Uterus (tissue), 4 donors: Measurements from ENCODE around the gene MAPK8IP2. TPM values are rescaled to one million over a fixed set of nuclear protein-coding genes. Genes with fewer than 3 reads are reported as not detected.
"Not testable (repeated sequence)": the region's sequence is repeated elsewhere in the genome, so short reads cannot be mapped to it uniquely, and the experiment has no call there.

ENCODE experiments used
- DNase-seq, 2 donors: peaks; one replicate each; pipeline ENCODE4 v3.0.0-alpha.2; 2019 to 2020
- H3K27ac ChIP-seq, 2 donors: fragments of 200-600 bp; sonication (generic); 1 replicate in 1 of 2; 2 replicates in 1 of 2; pipeline ENCODE4 v1.5.1; 2016 to 2018
- H3K27me3 ChIP-seq, 2 donors: fragments of 200-600 bp; sonication (generic); one replicate each; pipeline ENCODE4 v1.5.1; 2018 to 2019; ENCODE audit warnings: control low read depth in 1 of 2
- H3K36me3 ChIP-seq, 2 donors: fragments of 200-600 bp; sonication (generic); one replicate each; pipeline ENCODE4 v1.5.1; 2019; ENCODE audit warnings: control low read depth in 1 of 2
- H3K4me1 ChIP-seq, 2 donors: fragments of 200-600 bp; sonication (generic); one replicate each; pipeline ENCODE4 v1.5.1; 2018 to 2019; ENCODE audit warnings: control low read depth in 1 of 2
- H3K4me3 ChIP-seq, 2 donors: fragments of 200-600 bp; sonication (generic); 1 replicate in 1 of 2; 2 replicates in 1 of 2; pipeline ENCODE4 v1.5.1; 2018 to 2019; ENCODE audit warnings: mild to moderate bottlenecking in 1 of 2
- H3K9me3 ChIP-seq, 2 donors: fragments of 200-600 bp; sonication (generic); one replicate each; pipeline ENCODE4 v1.5.1; 2019; ENCODE audit warnings: control low read depth in 1 of 2
- POLR2A ChIP-seq, 2 donors: fragments of 450-650 bp; IDR thresholded peaks; one replicate each; pipeline ENCODE4 v1.6.1; 2016; ENCODE audit warnings: antibody characterized with exemption in 2 of 2, mild to moderate bottlenecking in 1 of 2, moderate library complexity in 1 of 2
- intact Hi-C: fragments of 100-400 bp; cut with DNase I; formaldehyde crosslinking; loops from one replicate; pipeline ENCODE4 v1.15.1; 2023; ENCODE audit warnings: low total_unique reads
- total RNA-seq, 4 donors: library from RNA; depleted of rRNA in 3 of 4; stranded (reverse); fragments of >200 nt in 3 of 4; gene quantifications; one replicate each; pipeline versions ENCODE4 v1.1.0 to v1.2.4, GENCODE V29; 2014 to 2023
- TF ChIP-seq, protein P1 (sequence below), 4 experiments: fragments of 200-600 bp in 2 of 4; fragments of 450-650 bp in 2 of 4; sonication (generic) in 2 of 4; IDR thresholded peaks; one replicate each; pipeline ENCODE4 v1.5.1; 2016 to 2019; ENCODE audit warnings: antibody characterized with exemption in 4 of 4, mild to moderate bottlenecking in 2 of 4, moderate library complexity in 1 of 4
- donor health status: DM: yes; HTN: yes; CAD: no.

The MAPK8IP2 gene
- total RNA-seq, 4 donors from 2014 or later: 1.7 to 6.1 (median 5.2) TPM; not detected in 1

DNA sequence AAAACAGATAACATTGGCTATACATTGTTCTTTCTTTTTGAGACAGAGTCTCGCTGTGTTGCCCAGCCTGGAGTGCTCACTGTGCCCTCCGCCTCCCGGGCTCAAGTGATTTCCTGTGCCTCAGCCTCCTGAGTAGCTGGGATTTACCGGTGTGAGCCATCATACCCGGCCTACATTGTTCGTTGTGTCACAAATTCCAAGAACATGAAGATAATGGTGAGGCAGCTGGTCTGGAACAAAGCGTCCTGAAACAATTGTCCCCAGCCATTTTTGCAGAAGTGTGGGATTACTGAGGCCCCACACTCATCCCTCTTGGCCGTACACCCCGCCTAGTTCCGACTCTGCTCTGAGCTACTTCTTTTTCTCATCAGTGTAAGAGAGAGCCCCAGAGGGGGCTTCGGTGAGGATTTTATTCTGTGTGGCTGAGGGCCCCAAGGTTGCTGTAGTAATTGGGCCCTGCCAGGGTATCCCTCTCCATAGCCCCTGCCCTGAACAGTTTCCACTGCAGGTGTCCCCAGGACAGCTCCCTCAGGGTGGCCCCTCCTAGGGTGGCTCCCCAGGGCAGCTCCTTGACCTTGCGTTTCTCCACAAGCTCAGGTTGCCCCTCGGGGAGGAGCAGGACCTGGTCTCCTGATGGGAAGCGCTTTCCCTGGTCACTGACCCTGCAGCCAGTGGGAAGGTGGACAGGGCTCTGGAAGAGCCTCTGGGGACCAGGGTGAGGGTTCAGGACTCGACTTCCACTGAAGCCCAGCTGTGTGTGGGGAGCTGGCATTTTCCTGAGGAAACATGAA, 40.5 kb downstream of the MAPK8IP2 start:
- Histone ChIP-seq H3K4me3 (no peak overlapping the region), H3K27ac (peak overlapping the region in 1 of 2 donors; percentile 44), H3K36me3 (no peaks in the 10 kb centered on the region), H3K9me3 (no peaks in the 10 kb centered on the region), H3K4me1 (no peaks in the 10 kb centered on the region), H3K27me3 (peaks cover 0 to 16% of the 10 kb centered on the region in 2 donors)
- no peak for TF ChIP-seq POLR2A (IDR thresholded peaks at IDR 0.05)
- TF ChIP-seq, protein P1, sequence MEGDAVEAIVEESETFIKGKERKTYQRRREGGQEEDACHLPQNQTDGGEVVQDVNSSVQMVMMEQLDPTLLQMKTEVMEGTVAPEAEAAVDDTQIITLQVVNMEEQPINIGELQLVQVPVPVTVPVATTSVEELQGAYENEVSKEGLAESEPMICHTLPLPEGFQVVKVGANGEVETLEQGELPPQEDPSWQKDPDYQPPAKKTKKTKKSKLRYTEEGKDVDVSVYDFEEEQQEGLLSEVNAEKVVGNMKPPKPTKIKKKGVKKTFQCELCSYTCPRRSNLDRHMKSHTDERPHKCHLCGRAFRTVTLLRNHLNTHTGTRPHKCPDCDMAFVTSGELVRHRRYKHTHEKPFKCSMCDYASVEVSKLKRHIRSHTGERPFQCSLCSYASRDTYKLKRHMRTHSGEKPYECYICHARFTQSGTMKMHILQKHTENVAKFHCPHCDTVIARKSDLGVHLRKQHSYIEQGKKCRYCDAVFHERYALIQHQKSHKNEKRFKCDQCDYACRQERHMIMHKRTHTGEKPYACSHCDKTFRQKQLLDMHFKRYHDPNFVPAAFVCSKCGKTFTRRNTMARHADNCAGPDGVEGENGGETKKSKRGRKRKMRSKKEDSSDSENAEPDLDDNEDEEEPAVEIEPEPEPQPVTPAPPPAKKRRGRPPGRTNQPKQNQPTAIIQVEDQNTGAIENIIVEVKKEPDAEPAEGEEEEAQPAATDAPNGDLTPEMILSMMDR (IDR thresholded peaks at IDR 0.05): no peak
- intact Hi-C loops: no loop called here
- no peak for DNase-seq

- Histone ChIP-seq H3K27ac (peak overlapping the region in 1 of 2 donors; percentile 44), H3K36me3 (no peaks in the 10 kb centered on the region), H3K9me3 (no peaks in the 10 kb centered on the region), H3K27me3 (peaks cover 0 to 16% of the 10 kb centered on the region in 2 donors), H3K4me1 (no peaks in the 10 kb centered on the region), H3K4me3 (no peak overlapping the region)
- TF ChIP-seq, protein P1 (IDR thresholded peaks at IDR 0.05): peak; percentile 16 to 51 (median 24)
- TF ChIP-seq POLR2A (IDR thresholded peaks at IDR 0.05): no peak
- intact Hi-C loops: no loop called here
- peak in 1 of 2 donors; percentile 32 for DNase-seq
Measured at GRCh38 chr22:50641696-50642607, 41.4 kb downstream of the MAPK8IP2 start.

DNA sequence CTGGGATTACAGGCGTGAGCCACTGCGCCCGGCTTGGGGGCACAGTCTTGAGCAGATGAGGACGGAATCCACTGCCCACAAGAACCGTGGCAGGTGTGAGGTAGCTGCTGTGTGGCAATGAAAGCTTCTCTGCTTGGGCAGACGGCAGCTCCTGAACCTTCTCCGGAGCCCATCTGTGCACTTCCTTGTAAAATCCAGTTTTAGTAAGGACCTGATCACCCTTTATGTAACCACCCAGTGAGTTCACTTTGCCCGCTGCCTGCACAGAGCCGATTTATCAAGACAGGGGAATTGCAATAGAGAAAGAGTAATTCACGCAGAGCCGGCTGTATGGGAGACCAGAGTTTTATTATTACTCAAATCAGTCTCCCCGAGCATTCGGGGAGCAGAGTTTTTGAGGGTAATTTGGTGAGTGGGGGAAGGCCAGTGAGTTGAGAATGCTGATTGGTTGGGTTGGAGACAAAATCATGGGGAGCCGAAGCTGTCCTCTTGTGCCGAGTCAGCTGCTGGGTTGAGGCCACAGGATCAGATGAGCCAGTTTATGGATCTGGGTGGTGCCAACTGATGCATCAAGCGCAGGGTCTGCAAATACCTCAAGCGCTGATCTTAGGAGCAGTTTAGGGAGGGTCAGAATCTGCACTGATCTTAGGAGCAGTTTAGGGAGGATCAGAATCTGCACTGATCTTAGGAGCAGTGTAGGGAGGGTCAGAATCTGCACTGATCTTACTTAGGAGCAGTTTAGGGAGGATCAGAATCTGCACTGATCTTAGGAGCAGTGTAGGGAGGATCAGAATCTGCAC, 42.6 kb downstream of the MAPK8IP2 start:
- intact Hi-C loops: not testable (repeated sequence)

GRCh38 chr22:50643821-50644101, 43.2 kb downstream of the MAPK8IP2 start:
- H3K27ac ChIP-seq, H3K4me1 ChIP-seq, H3K36me3 ChIP-seq, intact Hi-C loops, H3K4me3 ChIP-seq, DNase-seq, H3K9me3 ChIP-seq: not testable (repeated sequence)
- H3K27me3 ChIP-seq: peaks cover 0 to 21% of the 10 kb centered on the region in 2 donors

More for the DNA sequence above, 42.6 kb downstream of the MAPK8IP2 start:
- H3K27me3 ChIP-seq: peaks cover 0 to 21% of the 10 kb centered on the region in 2 donors
- not testable (repeated sequence) for H3K4me1 ChIP-seq, H3K4me3 ChIP-seq, H3K36me3 ChIP-seq, DNase-seq, H3K9me3 ChIP-seq, H3K27ac ChIP-seq

DNA sequence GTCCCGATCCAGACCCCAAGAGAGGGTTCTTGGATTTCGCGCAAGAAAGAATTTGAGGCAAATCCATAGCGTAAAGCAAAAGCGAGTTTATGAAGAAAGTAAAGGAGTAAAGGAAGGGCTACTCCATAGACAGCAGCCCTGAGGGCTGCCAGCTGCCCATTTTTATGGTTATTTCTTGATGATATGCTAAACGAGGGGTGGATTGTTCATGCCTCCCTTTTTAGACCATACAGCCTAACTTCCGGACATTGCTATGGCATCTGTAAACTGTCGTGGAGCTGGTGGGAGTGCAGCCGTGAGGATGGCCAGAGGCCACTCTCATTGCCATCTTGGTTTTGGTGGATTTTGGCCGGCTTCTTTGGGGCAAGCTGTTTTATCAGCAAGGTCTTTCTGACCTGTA, 52.7 kb downstream of the MAPK8IP2 start:
- Histone ChIP-seq H3K36me3 (no peaks in the 10 kb centered on the region), H3K27ac (no peak overlapping the region), H3K4me1 (no peaks in the 10 kb centered on the region), H3K27me3 (no peaks in the 10 kb centered on the region), H3K4me3 (no peak overlapping the region), H3K9me3 (no peaks in the 10 kb centered on the region)
- no peak for DNase-seq
- TF ChIP-seq POLR2A (IDR thresholded peaks at IDR 0.05): no peak
- TF ChIP-seq, protein P1 (IDR thresholded peaks at IDR 0.05): no peak
- intact Hi-C loops: no loop called here

- H3K27me3 ChIP-seq, H3K4me1 ChIP-seq, intact Hi-C loops, H3K4me3 ChIP-seq, H3K9me3 ChIP-seq, H3K27ac ChIP-seq, H3K36me3 ChIP-seq, DNase-seq: not testable (repeated sequence)
Measured at GRCh38 chr22:50654664-50655063, 54.1 kb downstream of the MAPK8IP2 start.
